GM10266 (cell line): ENCODE results near the gene LRRC4C.

ENCODE experiments used
- DNase-seq: peaks from one replicate; pipeline ENCODE4 v3.0.0; 2012; ENCODE audit errors: extremely low spot score
- TF ChIP-seq, protein P1 (sequence below): IDR thresholded peaks from 2 replicates; pipeline ENCODE4 v1.5.1; 2012; ENCODE audit warnings: mild to moderate bottlenecking, low read depth; ENCODE audit not compliant: control insufficient read depth, insufficient read depth; ENCODE audit errors: missing control alignments

The LRRC4C gene

GRCh38 chr11:40491341-40491740, 968.1 kb downstream of the LRRC4C start:
- TF ChIP-seq, protein P1, sequence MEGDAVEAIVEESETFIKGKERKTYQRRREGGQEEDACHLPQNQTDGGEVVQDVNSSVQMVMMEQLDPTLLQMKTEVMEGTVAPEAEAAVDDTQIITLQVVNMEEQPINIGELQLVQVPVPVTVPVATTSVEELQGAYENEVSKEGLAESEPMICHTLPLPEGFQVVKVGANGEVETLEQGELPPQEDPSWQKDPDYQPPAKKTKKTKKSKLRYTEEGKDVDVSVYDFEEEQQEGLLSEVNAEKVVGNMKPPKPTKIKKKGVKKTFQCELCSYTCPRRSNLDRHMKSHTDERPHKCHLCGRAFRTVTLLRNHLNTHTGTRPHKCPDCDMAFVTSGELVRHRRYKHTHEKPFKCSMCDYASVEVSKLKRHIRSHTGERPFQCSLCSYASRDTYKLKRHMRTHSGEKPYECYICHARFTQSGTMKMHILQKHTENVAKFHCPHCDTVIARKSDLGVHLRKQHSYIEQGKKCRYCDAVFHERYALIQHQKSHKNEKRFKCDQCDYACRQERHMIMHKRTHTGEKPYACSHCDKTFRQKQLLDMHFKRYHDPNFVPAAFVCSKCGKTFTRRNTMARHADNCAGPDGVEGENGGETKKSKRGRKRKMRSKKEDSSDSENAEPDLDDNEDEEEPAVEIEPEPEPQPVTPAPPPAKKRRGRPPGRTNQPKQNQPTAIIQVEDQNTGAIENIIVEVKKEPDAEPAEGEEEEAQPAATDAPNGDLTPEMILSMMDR = no peak
- no peak for DNase-seq

GRCh38 chr11:40467771-40468170, 991.7 kb downstream of the LRRC4C start:
- TF ChIP-seq, protein P1 = no peak
- DNase-seq = no peak

- TF ChIP-seq, protein P1 = no peak
Measured at GRCh38 chr11:40445391-40445790, 1014.1 kb downstream of the LRRC4C start.

GRCh38 chr11:40444151-40444550, 1015.3 kb downstream of the LRRC4C start:
- DNase-seq = no peak
- TF ChIP-seq, protein P1 = no peak

More at GRCh38 chr11:40445391-40445790, 1014.1 kb downstream of the LRRC4C start:
- no peak for DNase-seq

DNA sequence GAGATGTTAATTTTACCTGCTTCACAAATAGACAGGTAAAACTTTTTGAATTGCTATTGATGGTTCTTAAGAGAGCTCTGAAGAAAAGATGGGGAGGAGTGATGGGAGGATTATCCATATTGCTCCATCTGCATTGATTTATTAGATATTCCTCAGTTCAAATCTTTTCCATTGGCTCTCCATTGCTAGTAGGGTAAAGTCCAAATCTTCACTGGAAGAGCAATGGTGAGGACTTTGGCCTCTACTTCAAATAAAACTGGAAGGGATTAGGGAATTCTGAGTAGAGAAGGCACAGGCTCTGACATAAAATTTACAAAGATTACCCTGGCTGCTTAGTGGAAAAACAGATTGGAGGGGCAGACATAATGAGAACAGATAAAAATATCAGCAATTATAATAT, 1024.1 kb downstream of the LRRC4C start:
- no peak for DNase-seq
- TF ChIP-seq, protein P1 = no peak

- no peak for DNase-seq
- TF ChIP-seq, protein P1 = no peak
Measured at GRCh38 chr11:40434926-40435325, 1024.5 kb downstream of the LRRC4C start.

GRCh38 chr11:40432358-40432757, 1027.1 kb downstream of the LRRC4C start:
- TF ChIP-seq, protein P1 = no peak
- no peak for DNase-seq
